HG03378 (cell line): Measurements from ENCODE around the gene SELENOK.
A peak's percentile ranks its signal among the peaks of the same experiment; 100 is the strongest.

Experiments
- ATAC-seq: cut with Tn5 transposase; IDR thresholded peaks from one replicate; pipeline ENCODE4 v1.9.1; 2021; ENCODE audit warnings: mild to moderate bottlenecking, moderate library complexity; ENCODE audit not compliant: unreplicated experiment

The SELENOK gene

DNA sequence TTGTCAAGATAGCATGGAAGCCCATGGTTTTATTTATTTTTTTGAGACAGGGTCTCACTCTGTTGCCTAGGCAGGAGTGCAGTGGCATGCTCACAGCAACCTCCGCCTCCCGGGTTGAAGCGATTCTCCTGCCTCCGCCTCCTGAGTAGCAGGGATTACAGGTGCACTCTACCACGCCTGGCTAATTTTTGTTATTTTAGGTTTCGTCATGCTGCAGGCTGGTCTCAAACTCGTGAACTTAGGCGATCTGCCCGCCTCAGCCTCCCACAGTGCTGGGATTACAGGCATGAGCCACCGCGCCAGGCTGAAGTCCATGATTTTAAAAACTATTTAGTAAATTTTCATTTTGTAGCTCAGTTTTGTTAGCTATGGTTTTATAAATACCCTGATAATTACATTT is 7.0 kb downstream of the SELENOK start:
- no peak for ATAC-seq

DNA sequence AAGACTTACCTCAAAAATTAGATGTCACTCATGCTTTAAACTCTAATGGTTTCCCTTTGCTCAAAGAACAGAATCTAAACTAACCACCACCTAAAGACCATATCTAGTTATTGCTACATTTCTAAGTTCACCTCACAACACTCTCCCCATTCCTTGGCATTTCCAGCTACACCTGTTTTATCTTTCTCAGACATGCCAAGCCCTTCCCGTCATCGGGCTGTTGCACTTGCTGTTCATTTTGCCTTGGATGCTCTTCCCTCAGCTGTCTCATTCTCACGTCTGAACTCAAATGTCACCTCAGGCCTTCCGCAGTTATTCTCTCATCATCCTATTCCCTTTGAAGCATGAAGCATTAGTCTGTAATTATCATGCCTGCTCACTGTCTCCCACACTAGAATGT is 8.7 kb downstream of the SELENOK start:
- ATAC-seq, result no peak

DNA sequence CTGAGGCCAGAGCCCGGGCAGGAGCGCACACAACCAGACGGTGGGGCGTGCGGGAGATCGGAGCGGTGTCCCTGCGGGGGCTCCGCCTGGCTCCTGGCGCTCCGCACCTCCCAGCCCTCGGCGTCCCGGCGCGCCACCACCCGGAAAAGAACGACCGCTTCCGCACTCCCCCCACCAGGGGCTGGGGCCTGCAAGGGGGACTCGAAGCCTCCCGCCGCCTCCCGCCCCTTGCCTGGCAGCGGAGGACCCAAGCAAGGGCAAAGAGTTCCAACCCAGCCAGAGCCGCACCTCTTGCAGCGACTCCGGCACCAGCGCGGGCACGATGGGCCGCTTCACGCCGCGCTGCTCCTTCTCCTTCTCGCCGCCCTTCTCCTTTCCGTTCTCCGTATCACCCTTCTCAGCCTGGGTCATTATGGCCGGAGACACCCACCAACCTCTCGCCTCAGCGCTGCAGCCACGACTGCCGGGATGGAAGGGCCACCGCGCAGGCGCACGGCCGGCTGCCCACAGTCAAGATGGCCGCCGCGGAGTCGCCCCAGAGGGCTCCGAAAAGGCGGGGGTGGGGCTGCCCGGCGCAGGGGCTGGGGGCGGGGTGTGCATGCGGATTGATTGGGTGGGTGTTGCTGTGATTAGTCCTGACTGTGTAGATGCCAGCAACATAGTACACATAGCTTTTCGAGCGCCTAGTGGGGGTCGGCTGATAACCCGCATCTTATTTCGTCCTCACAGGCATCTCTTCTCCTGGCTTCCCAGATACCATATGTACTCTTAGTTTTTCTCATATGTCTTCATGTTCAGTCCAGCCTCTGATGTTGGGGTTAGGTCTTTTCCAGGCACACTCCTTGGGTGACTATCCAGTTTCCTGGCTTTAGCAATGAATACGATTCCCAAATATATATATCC is 9.7 kb downstream of the SELENOK start, which contains the start of gene ACTR8:
ACTR8 (minus strand) TSS at position 462 of the 903 bp plus-strand sequence; CDS start at position 411, 51 bp downstream.
- ATAC-seq, result peak; percentile 64

DNA sequence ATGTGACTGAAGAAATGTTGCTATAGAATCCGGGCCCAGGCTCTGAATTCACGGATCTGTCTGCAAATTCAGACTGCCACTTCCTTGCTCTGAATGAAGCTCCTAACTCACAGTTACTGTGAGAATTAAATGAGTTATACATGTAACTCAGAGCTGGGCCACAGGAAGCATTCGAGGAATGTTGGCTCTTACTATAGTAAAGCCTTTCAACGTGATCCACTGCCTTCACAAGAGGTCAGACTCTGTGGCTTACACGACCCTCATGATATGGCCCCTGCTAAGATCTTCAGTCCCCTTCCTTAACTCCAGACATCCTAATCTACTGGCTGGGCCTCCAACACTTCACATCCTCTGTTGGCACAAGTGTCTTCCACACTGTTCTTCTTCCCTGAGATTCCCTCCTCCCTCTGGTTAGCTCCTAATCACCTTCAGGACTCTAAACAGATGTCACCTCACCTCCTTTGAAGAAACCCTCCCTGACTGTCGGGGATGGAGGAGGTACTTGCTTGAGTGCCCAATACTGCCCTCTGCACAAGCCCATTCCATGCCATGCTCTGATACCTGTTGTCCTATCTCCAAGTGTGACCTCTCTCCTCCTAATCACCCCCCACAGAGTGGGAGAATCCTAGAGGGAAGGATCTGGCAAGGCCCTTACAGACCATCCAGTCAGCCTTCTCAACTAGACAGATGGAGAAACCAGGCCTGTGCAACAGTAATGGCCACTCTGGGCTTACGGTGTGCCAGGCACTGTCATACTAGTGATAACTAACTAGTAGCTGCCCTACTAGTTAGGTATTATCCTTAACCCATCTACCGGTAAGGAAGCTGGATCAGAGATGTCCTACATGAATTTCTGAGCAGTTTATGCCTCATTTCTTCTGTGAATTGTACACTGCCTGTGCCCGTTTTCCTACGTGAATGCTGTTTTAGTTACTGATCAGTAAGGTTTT is 11.0 kb downstream of the SELENOK start:
- no peak for ATAC-seq

DNA sequence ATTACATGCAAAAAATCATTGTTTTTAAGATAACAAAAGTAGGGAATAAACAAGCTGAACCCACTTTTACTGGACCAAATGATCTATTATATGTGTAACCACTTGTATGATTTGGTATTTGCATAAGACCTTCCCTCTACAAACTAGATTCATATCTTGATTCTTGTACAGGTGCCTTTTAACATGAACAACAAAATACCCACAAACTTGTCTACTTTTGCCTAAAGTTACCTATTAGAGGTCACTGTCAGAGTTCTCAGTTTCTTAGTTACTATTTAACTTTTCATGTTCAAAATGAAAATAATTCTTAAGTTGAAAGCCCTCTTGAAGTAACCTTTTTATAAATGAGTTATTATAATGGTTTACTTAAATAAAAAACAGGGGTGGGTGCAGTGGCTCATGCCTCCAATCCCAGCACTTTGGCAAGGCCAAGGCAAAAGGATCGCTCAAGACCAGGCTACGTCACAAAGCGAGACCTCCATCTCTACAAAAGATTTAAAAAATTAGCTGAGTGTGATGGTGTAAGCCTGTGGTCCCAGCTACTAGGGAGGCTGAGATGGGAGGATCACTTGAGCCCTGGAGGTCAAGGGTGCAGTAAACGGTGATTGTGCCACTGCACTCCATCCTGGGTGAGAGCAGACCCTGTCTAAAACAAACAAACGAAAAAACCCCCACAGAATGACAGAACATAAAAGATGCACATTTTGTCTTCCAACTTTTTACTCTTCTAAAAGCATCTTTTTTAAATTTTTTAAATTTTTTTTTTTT is 25.7 kb downstream of the SELENOK start:
- peak; percentile 69 for ATAC-seq

DNA sequence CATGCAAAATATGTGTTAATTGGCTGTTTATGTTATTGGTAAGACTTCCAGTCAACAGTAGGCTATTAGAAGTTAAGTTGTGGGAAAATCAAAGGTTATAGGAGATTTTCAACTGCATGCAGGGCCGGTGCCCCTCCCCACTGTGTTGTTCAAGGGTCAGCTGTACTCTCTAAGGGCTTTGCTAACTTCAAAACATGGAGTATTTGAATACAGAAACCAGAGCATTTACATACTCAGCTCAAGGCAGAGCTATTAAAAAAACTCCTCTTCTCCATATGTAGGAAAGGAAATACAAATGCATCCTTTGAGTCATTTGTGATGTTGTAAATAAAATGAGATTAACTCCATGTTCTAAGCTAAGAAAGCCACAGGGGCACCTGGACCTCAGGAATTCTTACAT is 28.5 kb downstream of the SELENOK start:
- no peak for ATAC-seq

DNA sequence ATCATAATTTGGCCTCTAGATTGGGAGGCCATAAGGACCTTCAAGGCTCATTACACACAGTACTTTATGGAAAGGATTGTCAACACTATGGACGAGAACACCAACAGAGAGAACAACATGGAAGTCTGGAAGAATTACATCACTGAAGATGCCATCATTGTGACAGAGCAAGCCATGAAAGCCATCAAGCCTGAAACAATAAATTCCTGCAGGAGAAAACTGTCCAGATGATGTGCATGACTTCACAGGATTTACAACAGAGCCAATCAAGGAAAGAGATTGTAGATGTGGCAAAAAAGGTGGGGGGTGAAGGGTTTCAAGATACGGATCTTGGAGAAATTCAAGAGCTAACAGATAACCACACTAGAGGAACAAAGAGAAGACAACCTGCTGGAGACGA is 29.4 kb downstream of the SELENOK start:
- no peak for ATAC-seq

DNA sequence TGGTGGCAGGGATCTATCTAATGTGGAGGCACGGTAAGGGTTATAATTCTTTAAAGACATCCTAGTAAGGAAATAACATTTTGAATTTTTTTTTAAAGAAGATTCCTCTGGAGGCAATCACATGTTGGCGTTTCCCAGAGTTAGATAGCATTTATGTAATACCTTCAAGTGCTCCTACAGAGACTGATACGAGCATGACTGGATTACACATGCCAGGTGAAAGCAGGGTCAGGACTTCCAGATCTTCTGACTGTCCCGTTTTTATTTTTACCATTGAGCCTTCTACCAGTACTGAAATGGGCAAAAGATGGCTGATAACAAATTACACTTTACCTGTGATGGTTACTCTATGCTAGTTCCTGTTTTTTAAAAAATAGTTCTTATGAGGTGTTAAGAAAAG is 31.5 kb downstream of the SELENOK start:
- ATAC-seq, result no peak

DNA sequence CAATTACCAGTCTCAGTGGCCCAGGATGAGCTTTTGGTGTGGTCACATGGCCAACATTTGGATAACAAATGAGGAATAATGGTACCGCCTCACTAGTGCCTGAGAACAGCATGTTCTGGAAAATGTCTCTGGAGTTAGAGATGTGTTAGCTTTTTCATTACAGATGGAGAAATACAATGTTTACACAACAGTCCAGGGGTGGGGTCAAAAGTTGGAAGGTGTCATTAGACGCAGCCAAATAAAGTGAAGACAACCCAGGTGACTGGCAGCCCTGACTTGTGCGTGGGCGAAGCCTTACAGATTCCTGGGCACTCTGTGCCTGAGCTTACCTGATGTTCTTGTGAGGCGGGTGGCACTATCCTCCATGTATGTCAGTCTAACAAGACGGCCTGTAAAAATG is 32.5 kb downstream of the SELENOK start:
- no peak for ATAC-seq

DNA sequence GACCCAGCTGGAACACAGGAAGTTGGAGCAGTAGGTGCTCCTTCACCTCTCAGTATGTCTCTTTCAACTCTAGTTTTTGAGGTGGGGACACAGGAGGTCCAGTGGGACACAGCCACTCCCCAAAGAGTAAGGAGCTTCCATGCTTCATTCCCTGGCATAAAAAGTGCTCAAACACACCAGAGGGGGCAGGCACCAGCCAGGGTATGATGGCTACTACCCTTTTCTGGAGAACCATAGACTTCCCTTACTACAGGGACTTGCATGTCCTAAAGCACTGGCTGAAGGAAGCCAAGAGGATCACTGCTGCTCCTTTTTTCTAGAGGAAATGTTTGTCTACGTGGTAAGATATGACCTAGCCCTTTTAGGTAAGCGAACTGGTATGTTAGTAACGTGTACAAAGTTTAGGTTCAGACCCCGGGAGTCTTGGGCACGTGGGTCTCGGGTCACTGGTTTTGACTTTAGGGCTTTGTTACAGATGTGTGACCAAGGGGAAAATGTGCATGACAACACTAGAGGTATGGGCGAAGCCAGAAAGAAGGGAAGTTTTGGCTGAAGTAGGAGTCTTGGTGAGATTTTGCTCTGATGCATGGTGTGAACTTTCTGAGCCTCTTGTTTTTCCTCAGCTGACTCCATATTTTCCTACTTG is 33.4 kb downstream of the SELENOK start:
- ATAC-seq, result no peak

DNA sequence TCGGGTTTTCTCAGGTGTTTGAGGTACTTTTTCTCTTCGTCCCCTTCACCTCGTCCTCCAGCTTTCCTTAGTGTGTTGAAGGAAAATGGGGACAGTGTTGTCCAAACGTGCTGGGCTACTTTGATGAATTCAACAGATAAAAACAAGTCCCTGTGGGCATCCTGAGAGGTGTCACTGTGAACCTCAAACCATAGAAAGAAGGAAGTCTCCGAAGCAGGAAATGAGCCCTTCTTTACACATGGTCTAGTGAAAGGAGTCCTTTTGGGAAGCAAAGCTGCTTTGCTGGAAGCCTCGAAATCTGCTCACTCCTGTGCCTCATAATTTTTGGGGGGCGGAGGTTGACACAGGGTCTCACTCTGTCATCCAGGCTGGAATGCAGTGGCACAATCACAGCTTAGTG is 34.7 kb downstream of the SELENOK start:
- ATAC-seq, result no peak

DNA sequence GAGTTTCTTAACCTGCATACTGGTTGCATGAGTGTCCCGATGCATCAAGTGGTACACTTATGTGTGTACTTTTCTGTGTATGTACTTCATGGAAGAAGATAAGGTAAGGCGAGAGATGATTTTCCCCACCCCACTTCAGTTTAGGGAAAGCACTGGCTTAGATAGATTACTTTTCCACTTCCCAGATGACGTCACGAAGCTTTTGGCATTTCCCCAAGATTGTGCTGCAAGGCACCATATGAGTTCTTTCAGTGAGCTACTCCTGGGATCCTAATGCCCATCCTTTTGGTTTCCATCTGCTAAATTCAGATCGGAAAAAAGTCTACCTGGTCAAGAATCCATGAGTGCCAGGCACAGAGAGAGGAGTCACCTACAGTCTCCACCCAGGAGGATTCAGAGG is 40.8 kb downstream of the SELENOK start:
- no peak for ATAC-seq

DNA sequence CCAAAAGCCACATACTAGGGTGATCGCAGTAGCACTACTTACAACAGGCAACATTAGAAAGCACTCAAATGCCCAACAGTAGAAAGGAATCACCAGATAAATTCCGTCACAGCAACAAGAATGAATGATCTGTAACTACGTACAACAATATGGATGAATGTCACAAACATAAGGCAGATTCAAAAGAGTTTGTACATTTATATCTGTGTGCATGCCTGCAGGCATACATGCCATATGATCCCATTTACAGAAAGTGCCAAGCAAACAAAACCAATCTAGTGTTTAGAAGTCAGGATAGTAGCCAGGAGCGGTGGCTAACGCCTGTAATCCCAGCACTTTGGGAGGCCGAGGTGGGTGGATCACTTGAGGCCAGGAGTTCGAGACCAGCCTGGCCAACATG is 41.7 kb downstream of the SELENOK start:
- no peak for ATAC-seq

DNA sequence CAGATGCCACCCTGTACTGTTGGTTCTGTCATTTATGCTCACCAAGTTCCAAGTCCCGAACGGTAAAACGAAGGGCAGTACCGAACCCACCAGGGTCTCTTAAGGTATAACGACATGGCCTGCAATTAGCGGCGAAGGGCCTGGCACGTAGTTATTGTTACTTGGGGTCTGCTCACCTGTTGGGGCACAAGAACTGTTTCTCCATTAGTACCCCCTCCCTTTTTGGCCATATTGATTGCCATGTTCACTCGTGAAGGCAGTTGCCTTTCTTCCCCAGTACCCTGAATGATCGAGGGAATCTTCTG is 44.9 kb downstream of the SELENOK start:
- ATAC-seq, result no peak

DNA sequence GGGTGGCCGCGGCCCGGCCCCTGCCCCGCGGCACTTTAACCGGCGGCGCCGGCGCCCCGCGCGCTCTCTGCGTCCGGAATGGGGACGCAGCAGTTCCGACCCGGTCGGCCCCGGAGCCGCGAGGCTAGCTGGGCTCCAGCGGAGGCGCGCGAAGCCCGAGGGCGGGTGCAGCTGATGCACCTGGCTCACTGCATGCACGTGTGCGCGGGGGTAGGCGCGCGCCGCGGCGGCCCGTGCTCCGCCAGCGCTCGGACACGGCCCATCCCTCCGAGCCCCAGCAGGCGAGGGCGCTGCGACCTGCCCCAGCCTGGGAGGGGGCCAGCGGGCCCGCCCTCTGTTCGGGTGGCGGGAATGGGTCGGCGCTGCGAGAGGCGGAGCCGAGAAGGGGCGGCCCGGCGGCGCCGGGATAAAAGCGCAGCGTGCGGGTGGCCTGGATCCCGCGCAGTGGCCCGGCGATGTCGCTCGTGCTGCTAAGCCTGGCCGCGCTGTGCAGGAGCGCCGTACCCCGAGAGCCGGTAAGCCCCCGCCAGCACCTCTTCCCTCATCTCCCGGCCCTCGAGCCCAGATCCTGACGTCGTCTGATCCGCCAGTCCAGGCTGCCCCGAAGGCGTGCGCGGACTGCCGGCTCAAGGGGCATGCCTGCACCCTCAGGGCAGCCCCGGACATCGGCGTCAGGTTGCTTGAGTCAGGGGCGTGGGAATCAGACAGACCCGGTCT is 45.4 kb downstream of the SELENOK start, which contains the start of the genes CHDH and IL17RB:
CHDH (minus strand) TSS at position 286 of the 717 bp plus-strand sequence. CDS start 22,411 bp downstream, outside the sequence.
IL17RB (plus strand) TSS at position 435 of the 717 bp plus-strand sequence; CDS start at position 456, 21 bp downstream.
- no peak for ATAC-seq

DNA sequence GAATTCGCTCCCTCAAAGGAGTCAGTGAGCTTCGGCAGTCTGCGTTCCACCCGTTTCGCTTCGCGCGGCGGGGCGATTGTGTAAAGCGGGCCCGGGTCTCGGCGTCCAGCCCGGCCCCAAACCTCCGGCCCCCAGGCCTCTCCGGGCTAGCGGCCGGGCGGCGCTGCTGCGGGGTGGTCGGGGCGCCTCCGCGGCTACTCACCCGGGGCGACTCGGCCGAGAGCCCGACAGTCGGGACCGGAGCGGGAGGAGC is 45.9 kb downstream of the SELENOK start:
- no peak for ATAC-seq

DNA sequence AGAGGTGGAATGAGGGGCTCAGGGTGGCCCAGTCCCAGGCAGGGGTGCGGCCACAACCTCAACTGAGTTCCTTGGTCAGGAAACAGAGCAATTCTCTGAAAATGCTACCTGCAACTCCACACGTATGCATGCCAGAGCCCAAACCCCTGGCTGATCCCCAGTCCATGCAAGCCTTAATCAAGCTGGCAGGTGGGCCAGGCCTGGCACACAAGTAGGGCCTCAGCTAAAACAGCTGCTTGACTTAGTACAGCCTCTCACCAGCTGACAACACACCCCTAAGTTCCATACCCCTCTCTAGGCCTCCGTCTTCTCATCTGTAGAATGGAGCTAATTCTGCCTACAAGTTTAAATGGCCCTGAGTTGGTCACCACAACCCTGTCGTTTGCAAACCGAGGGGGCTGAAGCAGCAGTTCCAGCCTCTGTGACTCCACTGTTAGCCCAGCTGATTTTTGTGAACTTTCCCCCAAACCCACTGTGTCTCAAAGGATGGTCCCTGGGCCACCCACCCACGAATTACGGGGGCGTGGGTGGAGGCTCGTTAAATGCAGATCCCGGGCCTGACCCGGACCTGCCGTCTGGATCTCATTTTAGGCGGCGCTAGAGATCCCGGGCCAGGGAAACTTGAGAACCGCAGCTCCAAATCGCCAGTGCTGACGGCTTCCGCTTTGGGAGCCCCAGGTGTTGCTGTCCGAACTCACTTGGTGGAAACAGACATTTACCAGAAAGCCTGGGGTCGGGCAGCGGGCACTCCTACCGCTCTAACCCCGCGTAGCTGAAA is 46.4 kb downstream of the SELENOK start:
- ATAC-seq, result no peak

DNA sequence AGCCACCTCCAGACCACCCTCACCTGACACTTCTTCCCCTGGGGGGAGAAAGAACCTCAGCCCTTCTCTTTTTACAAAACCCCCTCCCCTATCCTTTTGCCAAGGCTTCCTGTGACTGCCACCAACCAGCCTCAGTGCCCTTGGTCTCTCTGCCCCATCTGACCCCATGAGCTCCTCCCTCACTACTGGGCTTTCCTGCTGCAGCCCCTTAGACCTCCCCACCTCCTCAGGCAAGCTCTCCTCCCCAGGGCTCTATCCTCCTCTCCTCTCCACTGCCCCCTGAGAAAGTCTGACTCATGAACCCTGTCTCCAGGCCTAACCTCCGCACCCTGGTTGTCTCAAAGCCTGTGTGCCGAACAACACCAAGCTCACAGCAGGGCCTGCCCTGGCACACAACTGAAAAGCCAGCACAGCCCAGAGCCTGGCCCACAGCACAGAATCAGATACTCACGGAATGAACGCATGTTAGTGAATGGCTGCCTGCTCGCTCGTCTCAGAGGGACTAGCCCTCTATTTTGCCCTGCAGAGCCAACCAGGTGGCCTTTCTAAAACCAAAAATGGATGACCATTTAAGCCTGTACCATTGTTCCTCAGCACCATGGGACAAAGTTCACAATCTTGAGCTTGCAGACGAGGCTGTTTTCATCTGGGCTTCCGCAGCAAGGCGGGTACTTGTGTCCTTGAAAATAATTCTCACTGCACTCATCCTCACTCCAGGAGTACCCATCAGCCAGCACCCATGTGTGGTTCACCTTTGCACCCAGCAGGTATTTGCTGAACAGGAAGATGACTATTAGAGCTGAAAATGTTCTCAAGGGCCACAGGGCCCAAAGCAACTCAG is 47.2 kb downstream of the SELENOK start:
- ATAC-seq, result no peak
